Kidney epithelial cell (primary cell): ENCODE results near the gene EPGN. TPM values are rescaled to one million over a fixed set of nuclear protein-coding genes. Genes with fewer than 3 reads are reported as not detected.

ENCODE experiments used
- DNase-seq: peaks from one replicate; pipeline ENCODE4 v3.0.0-alpha.2; 2010; ENCODE audit warnings: low read depth
- H3K27me3 ChIP-seq: 2 replicates; pipeline ENCODE4 v1.6.0; 2011; ENCODE audit warnings: low read length; ENCODE audit not compliant: control insufficient read depth, insufficient read depth
- H3K36me3 ChIP-seq: 2 replicates; pipeline ENCODE4 v1.5.1; 2011; ENCODE audit warnings: low read length; ENCODE audit not compliant: control insufficient read depth, insufficient read depth
- H3K4me3 ChIP-seq: 2 replicates; pipeline ENCODE4 v1.5.1; 2011; ENCODE audit warnings: low read depth, mild to moderate bottlenecking, control low read depth, low read length
- CTCF ChIP-seq: IDR thresholded peaks from 2 replicates; pipeline ENCODE4 v1.5.1; 2011; ENCODE audit warnings: mild to moderate bottlenecking, moderate library complexity, low read length, control low read depth, inconsistent platforms; ENCODE audit not compliant: insufficient read depth, poor library complexity, severe bottlenecking
- total RNA-seq: library from RNA; depleted of rRNA; stranded (reverse); fragments of >200 nt; gene quantifications from 2 replicates; pipeline ENCODE4 v1.2.3, GENCODE V29; 2015

The EPGN gene
- total RNA-seq, 1 donor from 2014 or later: 5.2 TPM

GRCh38 chr4:74325886-74326285 is 17.6 kb downstream of the EPGN start:
- H3K4me3 ChIP-seq: no peak overlapping the region
- no peaks in the 10 kb centered on the region for H3K27me3 ChIP-seq
- no peak for TF ChIP-seq CTCF
- DNase-seq: no peak
- H3K36me3 ChIP-seq: no peaks in the 10 kb centered on the region

- DNase-seq: no peak
- no peaks in the 10 kb centered on the region for H3K36me3 ChIP-seq
- TF ChIP-seq CTCF: no peak
- no peaks in the 10 kb centered on the region for H3K27me3 ChIP-seq
- H3K4me3 ChIP-seq: no peak overlapping the region
Observed at GRCh38 chr4:74327762-74328161, 19.5 kb downstream of the EPGN start.

GRCh38 chr4:74328501-74328900 is 20.2 kb downstream of the EPGN start:
- no peak overlapping the region for H3K4me3 ChIP-seq
- no peak for DNase-seq
- TF ChIP-seq CTCF: no peak
- H3K27me3 ChIP-seq: no peaks in the 10 kb centered on the region
- H3K36me3 ChIP-seq: no peaks in the 10 kb centered on the region

GRCh38 chr4:74329307-74329706 is 21.0 kb downstream of the EPGN start:
- H3K4me3 ChIP-seq: no peak overlapping the region
- H3K36me3 ChIP-seq: no peaks in the 10 kb centered on the region
- no peak for DNase-seq
- no peak for TF ChIP-seq CTCF
- no peaks in the 10 kb centered on the region for H3K27me3 ChIP-seq

- Histone ChIP-seq H3K4me3 (no peak overlapping the region), H3K36me3 (no peaks in the 10 kb centered on the region), H3K27me3 (no peaks in the 10 kb centered on the region)
- DNase-seq: no peak
- TF ChIP-seq CTCF: no peak
Observed at GRCh38 chr4:74330295-74330750, 22.1 kb downstream of the EPGN start.

DNA sequence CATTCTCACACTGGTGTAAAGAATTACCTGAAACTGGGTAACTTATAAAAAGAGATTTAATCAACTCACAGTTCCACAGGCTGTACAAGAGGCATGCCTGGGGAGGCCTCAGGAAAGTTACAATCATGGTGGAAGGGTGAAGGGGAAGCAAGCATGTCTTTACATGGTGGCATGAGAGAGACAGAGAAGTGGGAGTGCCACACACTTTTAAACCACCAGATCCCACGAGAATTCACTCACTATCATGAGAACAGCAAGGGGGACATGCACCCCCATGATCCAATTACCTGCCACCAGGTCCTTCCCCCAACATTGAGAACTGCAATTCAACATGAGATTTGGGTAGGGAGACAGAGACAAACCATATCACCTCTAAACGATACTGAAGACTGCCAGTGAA is 23.0 kb downstream of the EPGN start:
- H3K27me3 ChIP-seq: no peaks in the 10 kb centered on the region
- TF ChIP-seq CTCF: no peak
- H3K4me3 ChIP-seq: no peak overlapping the region
- H3K36me3 ChIP-seq: no peaks in the 10 kb centered on the region
- no peak for DNase-seq
